GM12874 (cell line): ENCODE measurements around the gene CCDC85C.

Experiments used
- TF ChIP-seq, protein P1 (sequence below): IDR thresholded peaks from 2 replicates; pipeline ENCODE4 v1.5.1; 2011; ENCODE audit warnings: low read depth, mild to moderate bottlenecking, control low read depth, low read length, moderate library complexity; ENCODE audit not compliant: insufficient read depth

CCDC85C gene

DNA sequence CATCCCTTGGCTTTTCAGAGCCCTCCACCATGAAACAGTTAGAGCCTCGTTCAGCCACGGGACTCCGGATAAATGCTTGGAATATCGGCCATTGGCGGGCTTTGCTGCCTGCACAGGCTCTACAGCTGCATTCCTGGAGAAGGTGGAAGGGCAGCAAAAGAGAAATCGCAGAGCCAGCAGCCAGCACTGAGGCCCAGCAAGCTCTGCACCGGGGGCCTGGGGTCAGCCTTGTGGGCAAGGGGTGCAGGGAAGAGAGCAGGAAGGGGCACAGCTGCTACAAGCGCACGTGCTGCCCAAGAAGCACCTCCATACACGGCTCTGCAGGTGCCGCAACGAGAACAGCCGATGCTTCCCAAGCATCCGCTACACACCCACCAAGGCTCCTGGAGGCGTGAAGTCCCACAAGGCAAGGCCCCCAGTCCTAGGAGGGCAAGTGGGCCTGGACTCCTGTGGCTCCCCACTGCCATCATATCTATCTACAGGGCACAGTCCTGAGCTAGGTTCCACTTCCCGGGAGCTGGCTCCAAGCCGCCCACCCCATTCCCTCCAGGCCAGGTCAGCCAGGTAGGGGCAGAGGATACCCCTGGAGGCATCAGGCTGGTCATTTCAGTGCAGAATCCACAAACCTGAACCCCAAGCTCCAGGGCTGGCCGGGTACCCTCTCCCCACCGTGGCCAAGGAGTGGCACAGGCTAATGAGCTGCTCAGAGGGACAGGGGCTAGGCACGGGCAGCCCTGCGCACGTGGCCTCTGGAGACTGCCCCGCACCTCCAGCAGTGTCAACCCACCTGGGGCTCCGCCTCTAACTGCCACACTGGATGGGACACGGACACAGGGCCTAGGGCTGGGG is 82.6 kb downstream of the CCDC85C start:
- TF ChIP-seq, protein P1, sequence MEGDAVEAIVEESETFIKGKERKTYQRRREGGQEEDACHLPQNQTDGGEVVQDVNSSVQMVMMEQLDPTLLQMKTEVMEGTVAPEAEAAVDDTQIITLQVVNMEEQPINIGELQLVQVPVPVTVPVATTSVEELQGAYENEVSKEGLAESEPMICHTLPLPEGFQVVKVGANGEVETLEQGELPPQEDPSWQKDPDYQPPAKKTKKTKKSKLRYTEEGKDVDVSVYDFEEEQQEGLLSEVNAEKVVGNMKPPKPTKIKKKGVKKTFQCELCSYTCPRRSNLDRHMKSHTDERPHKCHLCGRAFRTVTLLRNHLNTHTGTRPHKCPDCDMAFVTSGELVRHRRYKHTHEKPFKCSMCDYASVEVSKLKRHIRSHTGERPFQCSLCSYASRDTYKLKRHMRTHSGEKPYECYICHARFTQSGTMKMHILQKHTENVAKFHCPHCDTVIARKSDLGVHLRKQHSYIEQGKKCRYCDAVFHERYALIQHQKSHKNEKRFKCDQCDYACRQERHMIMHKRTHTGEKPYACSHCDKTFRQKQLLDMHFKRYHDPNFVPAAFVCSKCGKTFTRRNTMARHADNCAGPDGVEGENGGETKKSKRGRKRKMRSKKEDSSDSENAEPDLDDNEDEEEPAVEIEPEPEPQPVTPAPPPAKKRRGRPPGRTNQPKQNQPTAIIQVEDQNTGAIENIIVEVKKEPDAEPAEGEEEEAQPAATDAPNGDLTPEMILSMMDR: no peak

DNA sequence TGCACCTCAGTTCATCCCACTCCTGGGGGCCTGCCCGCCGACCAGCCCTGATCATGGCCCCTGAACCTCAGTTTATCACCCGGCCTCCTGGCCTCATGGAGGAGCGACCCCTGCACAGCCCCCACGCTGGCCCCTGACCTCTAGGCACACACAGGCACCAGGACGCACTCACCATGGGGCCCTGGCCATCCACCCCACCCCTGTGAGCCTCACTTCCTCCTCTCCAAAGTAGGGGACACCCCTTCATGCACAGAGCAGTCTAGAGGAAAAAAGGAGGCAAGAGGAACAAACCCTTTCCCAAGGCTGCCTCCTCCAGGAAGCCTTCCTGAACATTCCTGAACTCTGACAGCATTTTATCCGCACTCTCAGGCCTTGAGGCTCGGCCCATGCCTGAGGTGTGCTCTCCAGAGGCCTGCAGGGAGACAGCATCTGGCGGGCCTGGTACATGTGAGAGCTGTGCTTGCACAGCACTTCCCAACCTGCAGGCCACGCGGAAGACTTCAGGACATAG is 83.4 kb downstream of the CCDC85C start:
- TF ChIP-seq, protein P1: no peak

DNA sequence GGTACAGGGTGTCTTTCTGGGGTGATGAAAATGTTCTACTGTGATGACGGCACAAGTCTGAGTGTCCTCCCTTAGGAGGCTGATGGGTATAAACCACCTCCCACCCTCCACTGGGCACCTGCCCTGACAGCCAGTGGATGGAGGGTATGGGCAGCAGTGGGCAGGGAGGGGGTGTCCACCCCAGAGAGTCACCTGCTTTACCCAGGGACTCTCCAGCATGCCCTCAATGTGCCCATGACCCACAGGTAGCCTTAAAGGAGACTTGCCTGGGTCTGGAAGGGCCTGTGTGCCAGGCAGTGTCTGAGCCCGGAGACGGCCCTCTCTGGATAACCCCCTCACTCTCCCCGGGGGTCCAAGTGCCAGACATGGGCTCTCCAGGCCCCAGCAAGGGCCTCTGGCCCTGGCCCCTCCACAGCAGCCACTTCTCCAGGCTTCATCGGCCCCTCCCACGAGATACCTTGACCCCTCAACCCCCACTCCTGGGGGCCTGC is 84.0 kb downstream of the CCDC85C start:
- TF ChIP-seq, protein P1: no peak

DNA sequence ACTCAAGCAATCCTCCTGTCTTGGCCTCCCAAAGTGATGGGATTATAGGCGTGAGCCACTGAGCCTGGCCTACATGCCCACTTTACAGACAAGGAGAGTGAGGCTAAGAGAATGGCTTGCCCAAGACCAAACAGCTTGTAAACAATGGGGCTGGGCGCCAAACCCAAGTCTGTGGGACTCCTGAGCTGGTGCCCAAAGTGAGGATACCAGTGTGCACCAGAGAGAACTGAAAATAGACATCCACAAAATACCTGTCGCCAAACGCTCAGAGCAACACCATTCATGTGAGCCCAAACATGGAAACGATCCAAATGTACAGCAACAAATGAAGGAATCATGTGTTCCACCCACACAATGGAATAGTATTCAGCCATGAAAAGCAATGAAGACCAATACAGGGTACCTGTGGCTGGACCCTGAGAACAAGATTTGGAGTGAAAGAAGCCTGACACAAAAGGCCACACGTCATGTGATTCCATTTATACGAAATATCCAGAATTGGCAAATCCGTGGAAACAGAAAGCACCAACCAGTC is 84.6 kb downstream of the CCDC85C start:
- TF ChIP-seq, protein P1: no peak

DNA sequence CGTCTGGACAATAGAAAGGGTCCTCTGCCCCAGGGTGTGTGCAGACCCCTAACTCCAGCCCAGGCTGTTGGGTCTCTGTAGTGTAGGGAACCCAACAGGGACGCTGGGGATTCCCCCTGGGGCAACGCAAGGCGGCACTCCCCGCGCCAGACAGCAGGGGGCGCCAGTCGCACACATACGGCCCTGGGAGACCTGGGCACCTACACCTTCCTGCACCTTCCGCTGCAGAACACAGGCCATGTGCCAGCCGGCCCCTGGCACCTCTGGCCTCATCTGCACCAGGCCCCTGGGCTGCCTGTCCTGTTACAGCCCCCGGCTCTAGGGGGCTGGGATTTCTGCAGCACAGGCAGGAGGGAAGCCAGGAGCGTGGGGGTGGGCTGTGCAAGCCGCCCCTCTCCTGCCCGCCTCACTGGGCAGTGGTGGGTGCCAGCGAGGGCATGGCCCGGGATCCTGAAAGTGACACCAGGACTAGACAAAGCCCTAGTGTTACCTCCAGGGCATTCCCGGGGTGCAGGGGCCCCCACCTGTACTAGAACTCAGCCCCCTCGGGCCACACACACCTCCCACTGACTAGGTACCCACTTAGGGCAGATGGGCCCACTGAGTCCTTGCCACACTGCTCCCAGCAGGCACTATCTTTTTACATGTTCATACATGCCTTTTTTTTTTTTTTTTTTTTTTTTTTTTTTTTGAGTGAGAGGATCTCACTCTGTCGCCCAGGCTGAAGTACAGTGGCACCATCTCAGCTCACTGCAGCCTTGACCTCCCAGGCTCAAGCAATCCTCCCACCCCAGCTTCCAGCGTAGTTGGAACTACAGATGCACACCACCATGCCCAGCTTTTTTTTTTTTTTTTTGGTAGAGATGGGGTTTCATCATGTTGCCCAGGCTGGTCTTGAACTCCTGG is 85.3 kb downstream of the CCDC85C start:
- TF ChIP-seq, protein P1: peak; percentile 98

DNA sequence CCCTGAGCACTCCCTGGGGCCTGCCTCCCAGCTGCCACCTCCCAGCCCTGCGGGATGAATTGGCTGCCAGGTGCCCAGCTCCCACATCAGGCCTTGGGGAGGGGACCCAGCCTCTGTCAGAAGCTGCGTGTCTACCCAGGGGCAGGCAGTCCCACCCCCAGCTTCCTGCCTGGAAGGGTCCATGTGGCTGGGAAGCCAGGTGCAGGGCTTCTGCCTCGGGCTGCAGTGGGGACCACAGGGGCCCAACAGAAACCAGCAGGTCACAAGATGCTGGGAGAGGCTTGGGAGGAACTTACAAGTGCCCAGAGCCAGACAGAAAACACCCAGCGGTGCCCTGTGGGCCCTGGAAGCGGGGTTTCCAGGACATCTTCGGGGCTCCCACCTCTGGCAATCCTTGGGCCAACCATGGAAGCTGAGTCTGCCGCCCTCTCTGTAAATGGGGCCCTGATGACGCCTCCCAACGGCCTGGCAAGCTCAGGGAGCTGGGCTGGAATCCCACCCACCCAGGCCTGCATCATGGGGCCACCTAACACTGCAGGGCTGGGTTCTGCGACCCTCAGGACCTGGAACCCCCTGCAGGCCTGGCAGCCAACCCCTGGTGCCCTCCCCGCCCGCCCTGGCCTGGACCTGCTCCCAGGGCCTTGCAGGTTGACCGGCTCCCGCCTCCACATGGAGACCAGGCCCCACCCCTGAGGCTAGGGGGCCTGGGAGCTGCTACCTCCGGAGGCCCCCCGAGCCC is 86.2 kb downstream of the CCDC85C start:
- TF ChIP-seq, protein P1: no peak
